ES-I3 (cell line): ENCODE results near the gene CC2D2A.

Experiments
- H3K36me3 ChIP-seq: 2 replicates; pipeline ENCODE4 v1.6.1; 2013; ENCODE audit warnings: mild to moderate bottlenecking, low read length, control low read depth, moderate library complexity; ENCODE audit not compliant: insufficient read depth
- H3K4me1 ChIP-seq: 2 replicates; pipeline ENCODE4 v1.6.1; 2013; ENCODE audit warnings: mild to moderate bottlenecking, control low read depth, low read length; ENCODE audit not compliant: insufficient read depth
- H3K9ac ChIP-seq: 2 replicates; pipeline ENCODE4 v1.6.1; 2013; ENCODE audit warnings: low read depth, mild to moderate bottlenecking, low read length, moderate library complexity
- H3K9me3 ChIP-seq: 2 replicates; pipeline ENCODE4 v1.6.1; 2013; ENCODE audit warnings: mild to moderate bottlenecking, low read length, moderate library complexity; ENCODE audit not compliant: control insufficient read depth, insufficient read depth

CC2D2A gene

GRCh38 chr4:15545371-15545770, 75.7 kb downstream of the CC2D2A start:
- Histone ChIP-seq H3K36me3 (peaks cover 2% of the 10 kb centered on the region; the same call in 1 of the 2 replicates), H3K9me3 (no peaks in the 10 kb centered on the region), H3K9ac (no peak overlapping the region), H3K4me1 (peaks cover 5% of the 10 kb centered on the region; the same call in 1 of the 2 replicates)

- H3K4me1 ChIP-seq, result peaks cover 5% of the 10 kb centered on the region; the same call in 1 of the 2 replicates
- no peak overlapping the region for H3K9ac ChIP-seq
- no peaks in the 10 kb centered on the region for H3K36me3 ChIP-seq
- H3K9me3 ChIP-seq, result no peaks in the 10 kb centered on the region
These were observed 77.7 kb downstream of the CC2D2A start for GRCh38 chr4:15547392-15547791.

GRCh38 chr4:15550491-15550890, 80.8 kb downstream of the CC2D2A start:
- Histone ChIP-seq H3K4me1 (no peaks in the 10 kb centered on the region), H3K9ac (no peak overlapping the region), H3K9me3 (no peaks in the 10 kb centered on the region), H3K36me3 (no peaks in the 10 kb centered on the region)

GRCh38 chr4:15551740-15552446, 82.2 kb downstream of the CC2D2A start:
- no peak overlapping the region for H3K9ac ChIP-seq
- H3K4me1 ChIP-seq, result no peaks in the 10 kb centered on the region
- no peaks in the 10 kb centered on the region for H3K36me3 ChIP-seq
- H3K9me3 ChIP-seq, result no peaks in the 10 kb centered on the region

- H3K9me3 ChIP-seq, result no peaks in the 10 kb centered on the region
- no peak overlapping the region for H3K9ac ChIP-seq
- no peaks in the 10 kb centered on the region for H3K4me1 ChIP-seq
- H3K36me3 ChIP-seq, result no peaks in the 10 kb centered on the region
These were observed 83.1 kb downstream of the CC2D2A start for GRCh38 chr4:15552557-15553362.

GRCh38 chr4:15556511-15557092, 86.9 kb downstream of the CC2D2A start:
- no peaks in the 10 kb centered on the region for H3K36me3 ChIP-seq
- H3K9ac ChIP-seq, result no peak overlapping the region
- H3K9me3 ChIP-seq, result no peaks in the 10 kb centered on the region
- H3K4me1 ChIP-seq, result no peaks in the 10 kb centered on the region

GRCh38 chr4:15557786-15558550, 88.3 kb downstream of the CC2D2A start:
- H3K36me3 ChIP-seq, result no peaks in the 10 kb centered on the region
- no peaks in the 10 kb centered on the region for H3K9me3 ChIP-seq
- no peaks in the 10 kb centered on the region for H3K4me1 ChIP-seq
- H3K9ac ChIP-seq, result no peak overlapping the region

GRCh38 chr4:15558561-15558960, 88.9 kb downstream of the CC2D2A start:
- Histone ChIP-seq H3K9me3 (no peaks in the 10 kb centered on the region), H3K9ac (no peak overlapping the region), H3K36me3 (no peaks in the 10 kb centered on the region), H3K4me1 (no peaks in the 10 kb centered on the region)

GRCh38 chr4:15562114-15562513, 92.4 kb downstream of the CC2D2A start:
- Histone ChIP-seq H3K36me3 (no peaks in the 10 kb centered on the region), H3K4me1 (no peaks in the 10 kb centered on the region), H3K9ac (no peak overlapping the region), H3K9me3 (no peaks in the 10 kb centered on the region)

- H3K9ac ChIP-seq, result no peak overlapping the region
- H3K36me3 ChIP-seq, result no peaks in the 10 kb centered on the region
- no peaks in the 10 kb centered on the region for H3K4me1 ChIP-seq
- no peaks in the 10 kb centered on the region for H3K9me3 ChIP-seq
These were observed 92.9 kb downstream of the CC2D2A start for GRCh38 chr4:15562623-15563022.

- H3K4me1 ChIP-seq, result no peaks in the 10 kb centered on the region
- no peaks in the 10 kb centered on the region for H3K36me3 ChIP-seq
- no peaks in the 10 kb centered on the region for H3K9me3 ChIP-seq
- H3K9ac ChIP-seq, result no peak overlapping the region
These were observed 94.2 kb downstream of the CC2D2A start for GRCh38 chr4:15563871-15564270.

- Histone ChIP-seq H3K9me3 (no peaks in the 10 kb centered on the region), H3K36me3 (no peaks in the 10 kb centered on the region; the same call in 1 of the 2 replicates), H3K4me1 (no peaks in the 10 kb centered on the region), H3K9ac (no peak overlapping the region)
These were observed 99.1 kb downstream of the CC2D2A start for GRCh38 chr4:15568821-15569220.

GRCh38 chr4:15569746-15570145, 100.1 kb downstream of the CC2D2A start:
- Histone ChIP-seq H3K4me1 (no peaks in the 10 kb centered on the region), H3K9ac (no peak overlapping the region), H3K36me3 (no peaks in the 10 kb centered on the region; the same call in 1 of the 2 replicates), H3K9me3 (no peaks in the 10 kb centered on the region)

GRCh38 chr4:15575966-15576365, 106.3 kb downstream of the CC2D2A start:
- Histone ChIP-seq H3K9me3 (no peaks in the 10 kb centered on the region), H3K36me3 (no peaks in the 10 kb centered on the region), H3K9ac (no peak overlapping the region), H3K4me1 (no peaks in the 10 kb centered on the region)
